ENCODE results near the gene CHST14. TPM values are rescaled to one million over a fixed set of nuclear protein-coding genes. Genes with fewer than 3 reads are reported as not detected.

Gene CHST14
- total and polyA plus RNA-seq, 11 donors = 6.0 to 10.8 (median 8.0) TPM

DNA sequence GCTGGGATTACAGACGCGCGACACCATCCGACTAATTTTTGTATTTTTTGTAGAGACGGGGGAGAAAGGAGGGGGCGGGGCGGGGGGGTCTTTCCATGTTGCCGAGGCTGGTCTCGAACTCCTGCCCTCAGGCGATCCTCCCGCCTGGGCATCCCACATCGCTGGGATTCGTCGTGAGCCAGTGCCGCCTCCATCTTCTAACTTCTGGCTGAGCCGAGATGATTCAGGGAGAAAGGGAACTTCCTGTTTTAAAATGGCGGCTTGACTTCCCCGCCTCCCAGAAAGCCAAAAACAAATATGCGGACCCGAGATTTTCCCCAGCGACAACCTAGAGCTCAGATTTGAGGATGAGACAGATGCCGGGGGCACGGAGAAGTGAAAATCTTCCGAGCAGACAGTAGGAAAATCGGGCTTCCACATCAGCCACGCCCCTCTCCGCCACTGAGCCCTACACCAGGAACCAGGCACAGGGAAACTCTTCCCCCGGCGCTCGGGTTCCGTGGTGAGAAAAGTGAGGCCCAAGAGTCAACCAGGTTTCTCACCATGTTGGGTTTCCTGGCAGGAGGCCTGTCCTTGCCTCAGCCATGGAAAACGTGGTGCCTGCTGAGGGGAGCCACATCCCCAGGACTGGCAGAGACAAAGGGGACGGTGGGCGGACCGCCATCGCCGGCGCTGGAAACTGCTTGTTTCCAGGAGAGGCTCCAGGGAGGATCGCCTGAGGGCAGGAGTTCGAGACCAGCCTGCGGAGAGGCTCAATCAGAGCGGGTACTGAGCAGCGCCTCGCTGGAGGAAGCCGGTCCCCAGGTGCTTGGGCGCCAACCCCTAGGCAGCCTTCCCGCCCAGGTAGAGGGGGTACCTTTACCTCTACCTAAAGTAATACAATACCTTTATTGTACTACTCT lies 18.7 kb downstream of the CHST14 start:
- Histone ChIP-seq H3K9me3 (no peaks in the 10 kb centered on the region), H3K27me3 (no peaks in the 10 kb centered on the region), H3K27ac (no peak overlapping the region), H3K4me1 (peaks cover 0 to 8% (median 0%) of the 10 kb centered on the region in 12 donors), H3K36me3 (no peaks in the 10 kb centered on the region), H3K4me3 (no peak overlapping the region)
- 77 to 89% (median 86%) methylated on average over 44 to 47 of the region's 47 CpGs for WGBS, 4 donors
- DNase-seq = no peak
- intact Hi-C loops (cut with DNase I) = no loop called here
- no peak for ATAC-seq
- TF ChIP-seq POLR2A (IDR thresholded peaks at IDR 0.05) = no peak
- TF ChIP-seq, protein P1, sequence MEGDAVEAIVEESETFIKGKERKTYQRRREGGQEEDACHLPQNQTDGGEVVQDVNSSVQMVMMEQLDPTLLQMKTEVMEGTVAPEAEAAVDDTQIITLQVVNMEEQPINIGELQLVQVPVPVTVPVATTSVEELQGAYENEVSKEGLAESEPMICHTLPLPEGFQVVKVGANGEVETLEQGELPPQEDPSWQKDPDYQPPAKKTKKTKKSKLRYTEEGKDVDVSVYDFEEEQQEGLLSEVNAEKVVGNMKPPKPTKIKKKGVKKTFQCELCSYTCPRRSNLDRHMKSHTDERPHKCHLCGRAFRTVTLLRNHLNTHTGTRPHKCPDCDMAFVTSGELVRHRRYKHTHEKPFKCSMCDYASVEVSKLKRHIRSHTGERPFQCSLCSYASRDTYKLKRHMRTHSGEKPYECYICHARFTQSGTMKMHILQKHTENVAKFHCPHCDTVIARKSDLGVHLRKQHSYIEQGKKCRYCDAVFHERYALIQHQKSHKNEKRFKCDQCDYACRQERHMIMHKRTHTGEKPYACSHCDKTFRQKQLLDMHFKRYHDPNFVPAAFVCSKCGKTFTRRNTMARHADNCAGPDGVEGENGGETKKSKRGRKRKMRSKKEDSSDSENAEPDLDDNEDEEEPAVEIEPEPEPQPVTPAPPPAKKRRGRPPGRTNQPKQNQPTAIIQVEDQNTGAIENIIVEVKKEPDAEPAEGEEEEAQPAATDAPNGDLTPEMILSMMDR (IDR thresholded peaks at IDR 0.05) = no peak

DNA sequence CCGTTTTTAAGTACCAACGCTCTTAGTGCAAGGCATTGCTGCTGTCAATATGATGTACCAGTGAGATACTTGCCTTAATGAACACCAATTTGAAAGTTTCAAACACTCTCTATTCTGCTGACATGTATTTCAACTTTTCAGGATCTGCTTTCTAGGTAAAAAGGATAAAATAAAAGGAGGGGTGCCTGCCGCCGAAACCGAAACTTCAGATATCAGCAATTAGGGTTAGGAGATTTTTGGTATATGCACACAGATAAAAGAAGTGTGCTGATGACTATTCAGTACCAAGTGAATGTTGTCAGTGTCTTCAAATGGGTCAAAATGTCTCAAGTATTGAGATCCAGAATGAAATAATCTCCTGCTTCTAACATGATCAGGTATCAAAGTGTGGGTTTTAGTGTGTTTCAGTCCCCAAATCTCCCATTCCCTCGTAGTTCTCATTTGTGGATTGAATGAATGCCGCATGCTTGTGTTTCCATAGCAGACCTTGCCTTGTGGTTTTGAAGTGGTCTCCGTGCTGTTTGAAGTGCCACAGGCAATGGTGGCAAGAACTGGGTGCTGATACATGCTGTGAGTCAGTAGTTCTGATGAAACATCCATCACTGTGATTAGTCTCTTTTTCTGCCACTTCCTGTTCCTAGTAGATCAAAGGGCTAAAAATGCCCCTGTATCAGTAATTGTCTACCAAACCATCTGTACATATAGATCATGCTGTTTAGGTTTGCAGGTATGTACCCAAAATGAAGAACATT lies 22.5 kb downstream of the CHST14 start:
- WGBS, 4 donors = 86 to 92% (median 89%) methylated on average over 8 of the region's 8 CpGs
- Histone ChIP-seq H3K9me3 (no peaks in the 10 kb centered on the region), H3K4me1 (peaks cover 0 to 8% (median 0%) of the 10 kb centered on the region in 12 donors), H3K27ac (no peak overlapping the region), H3K27me3 (no peaks in the 10 kb centered on the region), H3K4me3 (no peak overlapping the region), H3K36me3 (no peaks in the 10 kb centered on the region)
- TF ChIP-seq POLR2A (IDR thresholded peaks at IDR 0.05) = no peak
- TF ChIP-seq, protein P1 (IDR thresholded peaks at IDR 0.05) = no peak
- ATAC-seq = no peak
- intact Hi-C loops (cut with DNase I) = no loop called here
- DNase-seq = no peak

DNA sequence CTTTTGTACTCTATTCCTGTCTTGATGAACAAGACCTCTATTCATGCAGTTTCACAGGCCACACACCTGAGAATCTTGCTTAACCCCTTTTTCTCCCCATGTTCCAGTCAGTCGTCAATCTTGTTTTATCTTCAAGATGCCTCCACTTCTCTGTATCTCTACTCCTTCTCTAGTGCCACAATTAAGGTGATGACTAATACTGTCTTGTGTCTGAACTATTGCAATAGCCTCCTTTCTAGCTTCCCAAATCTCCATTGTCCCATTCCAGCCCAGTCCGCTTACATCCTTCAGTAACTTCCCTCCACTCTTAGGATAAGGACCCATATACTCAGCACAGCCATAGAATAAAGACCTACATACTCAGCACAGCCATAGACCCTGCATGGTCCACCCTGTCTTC lies 24.7 kb downstream of the CHST14 start:
- no peak for DNase-seq

More for the DNA sequence above, 24.7 kb downstream of the CHST14 start:
- no peak for ATAC-seq
- H3K9me3 ChIP-seq = no peaks in the 10 kb centered on the region
- H3K36me3 ChIP-seq = no peaks in the 10 kb centered on the region
- no peak overlapping the region for H3K27ac ChIP-seq
- peaks cover 0 to 8% (median 0%) of the 10 kb centered on the region in 12 donors for H3K4me1 ChIP-seq
- H3K27me3 ChIP-seq = no peaks in the 10 kb centered on the region
- intact Hi-C loops (cut with DNase I) = no loop called here
- WGBS, 4 donors = 89 to 94% (median 91%) methylated on average over 2 of the region's 2 CpGs
- no peak for TF ChIP-seq POLR2A (IDR thresholded peaks at IDR 0.05)
- TF ChIP-seq, protein P1 (IDR thresholded peaks at IDR 0.05) = no peak
- no peak overlapping the region for H3K4me3 ChIP-seq

All from heart left ventricle (tissue), 16 donors.